ENCODE data around the gene TREH.
"Not testable (repeated sequence)": the region's sequence is repeated elsewhere in the genome, so short reads cannot be mapped to it uniquely, and the experiment has no call there.

Gene TREH, protein sequence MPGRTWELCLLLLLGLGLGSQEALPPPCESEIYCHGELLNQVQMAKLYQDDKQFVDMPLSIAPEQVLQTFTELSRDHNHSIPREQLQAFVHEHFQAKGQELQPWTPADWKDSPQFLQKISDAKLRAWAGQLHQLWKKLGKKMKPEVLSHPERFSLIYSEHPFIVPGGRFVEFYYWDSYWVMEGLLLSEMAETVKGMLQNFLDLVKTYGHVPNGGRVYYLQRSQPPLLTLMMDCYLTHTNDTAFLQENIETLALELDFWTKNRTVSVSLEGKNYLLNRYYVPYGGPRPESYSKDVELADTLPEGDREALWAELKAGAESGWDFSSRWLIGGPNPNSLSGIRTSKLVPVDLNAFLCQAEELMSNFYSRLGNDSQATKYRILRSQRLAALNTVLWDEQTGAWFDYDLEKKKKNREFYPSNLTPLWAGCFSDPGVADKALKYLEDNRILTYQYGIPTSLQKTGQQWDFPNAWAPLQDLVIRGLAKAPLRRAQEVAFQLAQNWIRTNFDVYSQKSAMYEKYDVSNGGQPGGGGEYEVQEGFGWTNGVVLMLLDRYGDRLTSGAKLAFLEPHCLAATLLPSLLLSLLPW

DNA sequence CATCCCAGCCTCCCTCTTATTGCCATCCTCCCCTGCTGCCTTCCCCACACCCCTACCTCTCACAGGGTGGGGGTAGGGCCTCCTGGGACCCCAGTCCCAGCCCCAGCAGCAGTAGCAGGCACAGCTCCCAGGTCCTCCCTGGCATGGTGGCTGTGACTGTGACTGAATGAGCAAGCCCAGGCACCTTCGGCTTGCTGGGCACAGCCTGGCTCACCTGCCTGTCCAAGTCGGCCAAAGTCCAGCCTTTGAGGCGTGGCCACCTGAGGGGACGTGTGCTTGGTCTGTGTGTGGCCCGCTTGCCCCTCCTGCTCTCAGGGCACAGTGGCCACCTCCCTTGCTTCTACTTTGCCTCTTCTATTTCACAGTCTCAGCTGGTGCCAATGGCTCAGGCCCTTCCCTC, at the start of gene TREH:
Gene TREH (minus strand): TSS at position 168 of the 400 bp plus-strand sequence. CDS start 23 bp downstream, at position 145.
- no peak for DNase-seq

DNA sequence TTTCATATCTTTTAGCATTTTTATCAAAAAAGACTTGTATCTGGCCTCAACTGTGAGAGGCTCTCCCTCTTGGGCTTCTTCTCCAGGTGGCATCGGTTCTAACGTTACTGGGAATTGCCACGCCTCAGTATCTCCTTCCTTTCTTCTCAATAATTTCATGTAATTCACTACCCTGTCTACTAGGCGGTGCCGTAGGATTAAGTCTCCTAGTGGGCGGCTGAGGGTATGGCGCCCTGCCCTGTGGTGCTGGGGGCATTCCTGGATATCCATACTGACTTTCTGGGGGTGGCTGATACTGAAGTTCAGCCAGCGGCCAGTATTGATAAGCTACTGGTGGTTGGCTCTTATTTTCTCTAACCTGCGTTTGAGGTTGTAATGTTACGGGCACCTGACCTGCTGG, 48.7 kb upstream of the TREH start:
- not testable (repeated sequence) for DNase-seq

DNA sequence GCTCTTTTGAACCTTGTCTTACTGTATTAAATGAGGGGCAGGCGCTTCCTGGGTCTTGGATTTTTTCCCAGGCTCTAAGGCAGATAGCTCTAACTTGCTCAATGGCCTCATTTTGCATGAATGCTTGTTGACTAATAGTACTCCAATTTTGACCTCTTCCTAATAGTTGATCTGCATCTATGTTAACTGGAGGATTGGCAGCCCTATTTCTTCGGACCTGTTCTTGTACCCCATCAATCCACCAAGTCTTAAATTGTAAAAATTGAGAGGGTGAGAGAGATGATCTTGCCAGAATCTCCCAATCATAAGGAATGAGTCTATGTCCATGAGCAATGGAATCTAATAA, 48.2 kb upstream of the TREH start:
- not testable (repeated sequence) for DNase-seq

DNA sequence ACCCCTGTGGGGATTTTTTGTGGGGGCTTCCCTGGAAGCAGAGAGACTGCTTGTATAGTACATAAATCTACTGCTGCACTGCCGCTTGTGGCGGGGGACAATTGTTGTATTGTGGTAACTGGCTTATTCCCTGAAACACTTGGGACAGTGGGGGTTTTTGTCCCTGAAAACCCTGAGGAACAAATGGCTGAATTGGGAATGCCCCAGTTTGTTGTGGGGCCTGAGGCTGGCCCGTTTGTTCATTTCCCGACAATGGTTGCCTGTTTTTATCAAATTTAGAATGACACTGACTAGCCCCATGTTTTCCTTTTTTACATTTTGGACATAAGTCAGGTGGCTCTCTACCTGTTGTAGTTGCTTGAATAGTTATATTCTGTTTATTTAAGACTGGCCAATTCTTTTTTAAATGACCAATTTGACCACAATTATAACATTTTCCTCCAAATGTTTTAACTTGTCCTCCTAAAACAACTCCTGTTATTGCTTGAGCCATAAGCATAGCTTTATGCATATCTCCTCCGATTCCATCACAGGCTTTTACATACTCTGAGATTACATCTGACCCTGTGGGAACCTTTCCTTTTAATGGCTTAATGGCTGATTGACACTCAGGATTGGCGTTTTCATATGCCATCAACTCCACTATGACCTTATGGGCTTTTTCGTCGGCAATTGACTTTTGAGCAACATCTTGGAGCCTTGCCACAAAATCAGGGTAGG, 47.7 kb upstream of the TREH start:
- not testable (repeated sequence) for DNase-seq

DNA sequence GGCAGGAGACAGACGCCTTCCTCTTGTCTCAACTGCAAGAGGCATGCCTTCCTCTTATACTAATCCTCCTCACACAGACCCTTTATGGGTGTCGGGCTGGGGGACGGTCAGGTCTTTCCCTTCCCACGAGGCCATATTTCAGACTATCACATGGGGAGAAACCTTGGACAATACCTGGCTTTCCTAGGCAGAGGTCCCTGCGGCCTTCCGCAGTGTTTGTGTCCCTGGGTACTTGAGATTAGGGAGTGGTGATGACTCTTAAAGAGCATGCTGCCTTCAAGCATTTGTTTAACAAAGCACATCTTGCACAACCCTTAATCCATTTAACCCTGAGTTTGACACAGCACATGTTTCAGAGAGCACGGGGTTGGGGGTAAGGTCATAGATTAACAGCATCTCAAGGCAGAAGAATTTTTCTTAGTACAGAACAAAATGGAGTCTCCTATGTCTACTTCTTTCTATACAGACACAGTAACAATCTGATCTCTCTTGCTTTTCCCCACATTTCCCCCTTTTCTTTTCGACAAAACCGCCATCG, 42.1 kb upstream of the TREH start:
- DNase-seq: not testable (repeated sequence)

DNA sequence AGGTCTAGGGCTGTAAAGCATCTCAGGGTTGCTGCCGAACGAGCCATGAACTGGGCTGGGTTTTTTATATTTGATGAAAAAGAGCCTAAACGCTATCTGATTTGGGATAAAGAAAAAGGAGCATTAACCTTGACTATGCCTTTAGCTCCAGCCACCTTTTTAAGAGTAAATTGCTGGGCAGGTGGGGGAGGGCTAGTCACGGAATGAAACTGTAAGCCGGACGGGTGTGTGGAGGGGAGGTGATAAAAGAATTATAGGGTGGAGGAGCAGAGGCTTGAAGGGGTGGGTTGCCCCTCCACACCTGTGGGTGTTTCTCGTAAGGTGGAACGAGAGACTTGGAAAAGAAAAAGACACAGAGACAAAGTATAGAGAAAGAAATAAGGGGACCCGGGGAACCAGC, 41.3 kb upstream of the TREH start:
- DNase-seq: not testable (repeated sequence)

DNA sequence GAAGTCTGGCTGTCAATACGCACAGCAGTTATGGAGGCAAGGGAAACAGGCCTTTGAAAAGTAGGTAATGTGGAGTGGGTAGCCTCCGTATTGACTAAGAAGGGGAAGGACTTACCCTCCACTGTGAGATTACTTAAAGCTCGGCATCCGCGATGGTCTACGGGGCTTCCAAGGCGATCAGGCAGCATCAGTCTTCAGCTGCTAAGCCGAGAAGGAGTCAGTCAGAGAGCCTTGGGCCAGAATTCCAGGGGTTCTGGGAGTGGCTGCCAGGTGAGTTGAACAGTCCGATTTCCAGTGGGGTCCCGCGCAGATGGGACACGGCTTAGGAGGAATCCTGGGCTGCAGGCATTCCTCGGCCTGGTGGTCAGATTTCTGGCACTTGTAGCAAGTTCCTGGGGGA, 40.6 kb upstream of the TREH start:
- not testable (repeated sequence) for DNase-seq

DNA sequence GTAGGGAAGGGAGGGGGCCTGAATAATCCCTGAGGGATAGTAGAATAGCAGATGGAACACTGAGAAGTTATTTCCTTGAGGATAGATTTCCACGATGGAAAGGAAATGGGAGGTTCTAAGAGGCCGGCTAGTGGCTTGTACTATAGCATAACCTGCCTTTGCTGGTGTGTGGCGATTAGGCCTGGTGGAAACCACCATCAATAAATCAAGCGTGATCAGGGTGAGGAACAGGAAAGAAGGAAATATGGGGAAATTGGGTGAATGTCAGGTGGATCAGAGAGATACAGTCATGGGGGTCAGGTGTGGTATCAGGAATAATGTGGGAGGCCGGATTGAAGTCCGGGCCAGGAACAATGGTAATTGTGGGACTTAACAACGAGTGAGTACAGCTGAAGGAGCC, 39.1 kb upstream of the TREH start:
- DNase-seq: not testable (repeated sequence)

DNA sequence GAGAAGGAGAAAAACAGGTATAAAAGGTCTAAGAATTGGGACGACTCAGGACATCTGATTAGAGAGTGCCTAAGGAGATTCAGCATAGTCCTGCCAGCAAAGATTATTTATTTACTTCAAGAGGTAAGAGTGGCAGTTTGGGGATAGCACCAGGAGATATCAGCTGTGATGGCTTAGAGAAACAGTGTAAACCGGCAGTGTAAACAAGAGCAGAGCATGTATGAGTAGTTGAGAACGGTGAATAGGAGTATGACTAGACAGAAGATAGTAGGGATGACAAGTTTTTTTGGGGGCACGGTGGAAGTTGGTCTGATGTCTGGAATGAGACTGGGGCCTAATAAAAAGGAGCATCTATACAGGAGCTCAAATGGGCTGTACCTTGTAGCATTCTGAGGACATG, 38.3 kb upstream of the TREH start:
- DNase-seq: not testable (repeated sequence)

DNA sequence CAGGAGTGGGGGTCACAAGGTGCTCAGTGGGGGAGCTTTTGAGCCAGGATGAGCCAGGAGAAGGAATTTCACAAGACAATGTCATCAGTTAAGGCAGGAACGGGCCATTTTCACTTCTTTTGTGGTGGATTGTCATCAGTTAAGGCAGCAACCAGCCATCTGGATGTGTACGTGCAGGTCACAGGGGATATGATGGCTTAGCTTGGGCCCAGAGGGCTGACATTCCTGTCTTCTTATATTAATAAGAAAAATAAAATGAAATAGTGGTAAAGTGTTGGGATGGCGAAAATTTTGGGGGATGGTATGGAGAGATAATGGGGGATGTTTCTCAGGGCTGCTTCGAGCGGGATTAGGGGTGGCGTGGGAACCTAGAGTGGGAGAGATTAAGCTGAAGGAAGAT, 37.8 kb upstream of the TREH start:
- DNase-seq: not testable (repeated sequence)

DNA sequence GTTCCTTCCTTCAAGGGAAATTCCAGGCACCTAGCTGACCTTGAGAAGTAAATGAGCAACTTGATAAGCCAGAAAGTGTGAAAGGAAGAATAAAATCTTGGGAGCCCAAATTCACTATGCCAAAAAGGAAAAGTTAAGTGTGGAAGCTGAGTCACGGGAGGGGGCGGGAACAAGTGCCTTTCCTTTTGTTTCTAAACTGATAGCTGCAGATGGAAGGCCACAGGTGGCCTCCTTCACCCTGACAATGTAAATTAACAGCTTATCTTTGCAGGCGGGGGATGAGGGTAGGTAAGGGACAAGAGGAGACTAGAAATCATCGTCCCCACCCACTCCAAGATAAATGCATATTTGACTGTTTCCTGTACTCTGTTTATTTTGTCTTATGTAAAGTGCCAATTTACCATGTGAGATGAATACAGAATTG, 36.4 kb upstream of the TREH start:
- DNase-seq: no peak

DNA sequence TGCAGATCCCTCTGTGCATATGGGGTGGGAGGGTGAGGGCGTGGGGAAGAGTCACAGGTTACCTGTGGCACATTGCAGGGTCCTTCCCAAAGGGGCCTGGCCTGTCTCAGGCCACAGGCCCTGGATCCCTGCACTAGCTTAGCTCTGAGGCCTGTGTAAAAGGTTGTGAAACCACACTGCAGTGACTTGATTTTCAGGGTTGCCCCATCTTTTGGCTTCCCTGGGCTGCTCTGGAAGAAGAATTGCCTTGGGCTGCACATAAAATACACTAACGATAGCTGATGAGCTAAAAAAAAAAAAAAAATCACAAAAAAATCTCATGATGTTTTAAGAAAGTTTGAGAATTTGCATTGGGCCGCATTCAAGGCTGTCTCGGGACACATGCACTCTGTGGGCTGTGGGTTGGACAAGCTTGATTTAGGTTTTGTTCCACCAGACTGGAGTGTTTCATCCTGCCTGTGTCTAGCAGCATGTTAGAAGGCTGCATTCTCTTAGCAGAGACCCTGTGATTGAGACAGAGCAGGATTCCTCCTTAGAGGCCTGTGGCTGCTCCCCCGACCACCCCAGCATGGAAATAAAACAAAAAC, 35.9 kb upstream of the TREH start:
- DNase-seq: no peak

DNA sequence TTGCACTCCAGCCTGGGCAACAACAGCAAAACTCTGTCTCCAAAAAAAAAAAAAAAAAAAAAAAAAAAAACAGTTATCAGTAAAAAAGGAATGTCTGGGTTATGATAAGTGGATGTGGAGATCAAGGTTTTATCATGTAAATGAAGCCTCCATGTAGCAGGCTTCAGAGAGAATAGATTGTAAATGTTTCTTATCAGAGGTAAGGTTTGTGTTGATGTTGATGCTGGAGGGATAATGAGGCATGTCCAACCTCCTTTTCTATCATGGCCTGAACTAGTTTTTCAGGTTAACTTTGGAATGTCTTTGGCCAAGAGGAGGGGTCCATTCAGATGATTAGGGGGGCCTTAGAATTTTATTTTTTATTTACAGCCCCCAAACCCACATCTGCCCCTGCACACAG, 35.4 kb upstream of the TREH start:
- no peak for DNase-seq

DNA sequence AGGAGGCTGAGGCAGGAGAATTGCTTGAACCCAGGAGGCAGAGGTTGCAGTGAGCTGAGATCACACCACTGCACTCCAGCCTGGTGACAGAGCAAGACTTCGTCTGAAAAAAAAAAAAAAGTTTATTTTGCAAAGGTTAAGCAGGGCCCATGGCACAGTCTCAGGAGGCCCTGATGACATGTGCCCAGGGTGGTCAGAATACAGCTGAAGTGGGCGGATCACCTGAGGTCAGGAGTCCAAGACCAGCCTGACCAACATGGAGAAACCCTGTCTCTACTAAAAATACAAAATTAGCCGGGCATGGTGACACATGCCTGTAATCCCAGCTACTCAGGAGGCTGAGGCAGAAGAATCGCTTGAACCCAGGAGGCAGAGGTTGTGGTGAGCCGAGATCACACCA, 35.0 kb upstream of the TREH start:
- not testable (repeated sequence) for DNase-seq

DNA sequence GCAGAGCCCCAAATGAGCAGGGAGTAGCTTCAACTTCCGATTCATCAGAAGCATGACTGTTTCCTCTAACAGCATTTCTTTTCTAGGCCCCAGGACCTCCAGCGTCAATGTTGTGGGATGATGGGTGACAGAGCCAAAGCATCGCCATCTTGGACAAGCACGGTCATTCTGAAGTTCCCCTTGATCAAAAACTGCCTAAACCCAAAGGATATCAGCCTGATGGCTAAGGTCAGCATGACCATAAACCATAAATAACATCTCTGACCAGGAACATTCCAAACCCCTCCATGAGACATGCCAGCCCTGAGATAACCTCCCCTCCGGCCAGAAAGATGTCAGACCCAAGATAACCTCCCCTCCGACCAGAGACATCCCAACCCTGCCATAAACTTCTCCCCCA, 28.8 kb upstream of the TREH start:
- DNase-seq: no peak

DNA sequence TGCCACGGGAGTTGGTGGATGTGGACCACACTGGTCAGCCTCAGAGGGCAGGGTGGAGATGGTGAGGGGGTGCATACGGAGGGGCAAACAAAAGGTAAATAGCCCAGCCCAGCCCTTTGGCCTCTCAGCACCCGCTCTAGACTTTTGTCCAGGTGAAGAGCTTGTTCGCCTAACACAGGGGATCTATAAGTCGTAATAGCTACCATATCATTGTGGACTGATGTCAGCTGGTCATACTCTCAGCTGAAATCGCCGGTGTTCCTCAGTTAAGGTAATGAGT, 27.0 kb upstream of the TREH start:
- no peak for DNase-seq

DNA sequence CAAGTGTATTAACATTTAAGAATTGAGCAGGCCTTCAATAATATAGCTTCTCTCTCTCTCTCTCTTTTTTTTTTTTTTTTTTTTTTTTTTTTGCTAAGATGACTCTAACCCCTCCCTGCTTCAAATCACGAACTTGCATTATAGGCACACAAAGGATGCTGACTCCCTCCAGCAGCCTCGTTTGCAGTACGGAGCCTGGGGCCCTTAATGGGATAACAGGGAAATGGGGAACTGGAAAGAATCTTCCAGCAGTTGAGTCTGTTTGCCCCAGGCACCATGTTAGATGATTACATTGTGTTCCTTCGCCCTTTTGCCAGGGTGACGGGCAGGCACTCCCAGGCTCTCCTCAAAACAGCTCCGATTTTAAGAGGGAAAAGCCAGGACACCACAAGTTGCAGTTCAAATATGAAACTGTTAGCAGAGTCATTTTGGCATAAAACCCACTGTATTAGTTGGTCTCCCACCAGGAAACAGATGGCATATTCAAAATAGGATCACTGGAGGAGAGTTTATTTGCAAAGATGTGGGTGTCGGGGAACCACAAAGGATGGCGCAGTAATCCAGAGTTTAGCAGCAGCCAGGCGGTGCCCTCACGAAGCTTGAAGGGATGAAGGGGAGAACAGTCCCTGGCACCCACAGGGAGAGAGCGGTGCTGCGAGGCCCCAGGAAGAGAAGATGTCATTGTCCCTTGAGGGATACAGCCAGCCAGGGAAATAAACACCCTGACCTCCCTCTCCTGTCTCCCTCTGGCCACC, 26.5 kb upstream of the TREH start:
- DNase-seq: no peak

DNA sequence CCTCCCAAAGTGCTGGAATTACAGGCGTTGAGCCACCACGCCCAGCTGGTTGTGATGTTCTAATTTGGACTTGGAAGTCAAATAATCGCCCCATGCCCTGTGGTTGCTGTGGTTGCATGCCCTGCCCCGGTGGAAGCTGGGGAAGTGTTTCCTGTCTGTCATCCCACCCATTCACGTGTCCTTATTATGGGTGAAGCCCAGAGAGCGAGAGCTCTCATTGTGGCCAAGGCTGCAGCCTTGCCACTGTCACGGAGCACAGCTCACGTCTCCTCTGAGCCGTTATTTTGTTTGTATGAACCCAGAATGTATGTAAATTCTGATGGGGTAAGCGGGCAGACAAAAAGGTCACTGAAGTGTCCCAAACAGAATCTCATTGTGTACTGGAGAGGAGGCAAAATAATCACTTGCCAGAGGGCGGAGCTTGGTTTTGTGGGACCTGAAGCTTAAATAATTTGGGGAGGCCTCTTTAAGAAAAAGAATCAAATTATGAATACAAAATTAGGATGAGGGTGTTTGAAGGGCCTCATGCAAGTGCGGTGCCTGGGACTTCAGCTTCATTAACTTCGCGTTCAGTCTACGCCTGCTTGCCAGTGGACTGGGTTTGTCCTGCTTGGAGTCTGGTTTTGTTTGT, 25.8 kb upstream of the TREH start:
- no peak for DNase-seq

DNA sequence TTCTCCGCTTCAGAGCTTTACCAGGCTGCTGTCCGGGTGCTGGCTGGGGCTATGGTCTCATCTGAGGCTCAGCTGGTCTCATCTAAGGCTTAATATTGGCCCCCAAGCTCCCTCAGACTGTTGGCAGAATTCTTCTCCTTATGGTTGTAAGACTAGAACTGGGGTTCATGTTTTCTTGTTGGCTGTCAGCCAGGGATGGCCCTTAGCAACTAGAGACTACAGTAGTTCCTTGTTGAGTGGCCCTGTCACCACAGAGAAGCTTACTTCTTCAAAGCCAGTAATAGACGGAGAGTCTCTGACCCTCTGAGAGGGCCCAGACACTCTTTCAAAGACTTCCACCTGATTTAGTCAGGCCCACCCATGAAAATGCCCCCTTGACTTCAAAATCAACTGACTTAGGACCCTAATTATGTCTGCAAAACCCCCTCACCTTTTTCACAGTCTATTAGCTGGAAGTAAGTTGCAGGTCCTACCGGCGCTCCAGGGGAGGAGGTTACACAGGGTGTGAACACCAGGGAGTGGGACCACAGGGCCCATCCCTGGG, 24.2 kb upstream of the TREH start:
- DNase-seq: no peak

DNA sequence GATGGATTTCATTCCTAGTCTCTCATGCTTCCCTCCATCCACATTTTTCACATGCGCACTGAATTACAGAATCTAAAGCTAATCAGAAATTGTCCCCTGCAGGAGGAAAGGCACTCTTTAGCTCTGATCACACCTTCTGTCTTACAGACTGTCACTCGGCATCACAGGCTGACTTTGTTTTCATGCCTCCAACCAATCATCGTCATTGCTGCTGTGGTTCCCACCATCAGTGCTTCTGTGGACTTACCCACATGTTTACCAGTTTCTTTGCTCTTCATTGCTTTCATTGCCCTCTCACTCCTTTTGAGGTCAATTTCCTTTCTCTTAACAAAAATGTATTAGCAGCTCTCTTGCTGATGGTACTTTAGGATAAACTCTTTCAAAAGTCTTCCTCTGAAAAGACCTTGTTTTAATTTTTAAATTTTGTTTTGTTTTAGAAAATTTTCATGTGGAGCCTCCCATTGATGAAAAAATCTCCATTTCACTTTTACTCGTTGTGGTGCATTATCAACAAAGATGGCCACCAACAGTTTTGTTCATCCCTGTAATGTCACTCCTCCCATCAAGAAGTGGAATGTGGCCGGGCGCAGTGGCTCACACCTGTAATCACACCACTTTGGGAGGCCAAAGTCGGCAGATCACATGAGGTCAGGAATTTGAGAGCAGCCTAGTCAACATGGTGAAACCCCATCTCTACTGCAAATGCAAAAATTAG, 20.2 kb upstream of the TREH start:
- peak; percentile 41 for DNase-seq

DNA sequence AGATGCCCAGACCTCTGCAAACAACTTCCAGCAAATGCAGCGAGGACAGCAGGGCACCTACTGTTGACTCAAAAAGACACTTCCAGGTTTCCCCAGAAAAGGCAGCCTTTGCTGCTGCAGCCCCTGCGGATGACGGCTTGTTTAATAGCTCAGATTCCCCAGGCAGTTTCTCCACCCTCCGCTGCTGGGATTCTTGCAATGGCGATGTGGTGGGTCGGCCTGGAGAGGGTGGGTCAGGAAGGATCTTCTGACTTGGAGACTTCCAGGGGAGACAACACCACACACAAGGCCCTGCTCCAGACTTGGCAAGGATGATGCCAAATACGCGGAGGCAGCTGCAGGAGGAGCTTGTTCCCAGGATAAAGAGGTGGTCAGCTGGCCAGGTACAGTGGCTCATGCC, 17.9 kb upstream of the TREH start:
- no peak for DNase-seq

All from activated CD4-positive, alpha-beta T cell treated with anti-CD3 and anti-CD28 coated beads for 1 hour (primary cell).